AG09309 (cell line): Measurements from ENCODE around the gene PTPRA.
"Not testable (repeated sequence)": the region's sequence is repeated elsewhere in the genome, so short reads cannot be mapped to it uniquely, and the experiment has no call there.

Experiments
- DNase-seq: peaks from one replicate; pipeline ENCODE4 v3.0.0-alpha.2; 2010; ENCODE audit warnings: low read depth
- H3K4me3 ChIP-seq: 2 replicates; pipeline ENCODE4 v1.5.1; 2011; ENCODE audit warnings: mild to moderate bottlenecking, low read depth, low read length, moderate library complexity; ENCODE audit not compliant: control insufficient read depth
- CTCF ChIP-seq: IDR thresholded peaks from 2 replicates; pipeline ENCODE4 v1.5.1; 2011; ENCODE audit warnings: mild to moderate bottlenecking, low read depth, low read length, inconsistent platforms; ENCODE audit not compliant: insufficient read depth, control insufficient read depth; ENCODE audit errors: missing control alignments

The PTPRA gene

GRCh38 chr20:2891343-2891742, 18.1 kb downstream of the PTPRA start:
- H3K4me3 ChIP-seq, result no peak overlapping the region
- TF ChIP-seq CTCF, result no peak
- no peak for DNase-seq

GRCh38 chr20:2892376-2892775, 19.1 kb downstream of the PTPRA start:
- no peak for DNase-seq
- no peak for TF ChIP-seq CTCF
- no peak overlapping the region for H3K4me3 ChIP-seq

GRCh38 chr20:2894221-2894620, 20.9 kb downstream of the PTPRA start:
- no peak for DNase-seq
- no peak overlapping the region for H3K4me3 ChIP-seq
- no peak for TF ChIP-seq CTCF

- H3K4me3 ChIP-seq, DNase-seq: not testable (repeated sequence)
Observed at GRCh38 chr20:2895154-2895553, 21.9 kb downstream of the PTPRA start.

- no peak overlapping the region for H3K4me3 ChIP-seq
- DNase-seq, result no peak
- no peak for TF ChIP-seq CTCF
Observed at GRCh38 chr20:2899243-2899642, 26.0 kb downstream of the PTPRA start.

- TF ChIP-seq CTCF, result no peak
- no peak overlapping the region for H3K4me3 ChIP-seq
- DNase-seq, result no peak
Observed at GRCh38 chr20:2900845-2901592, 27.7 kb downstream of the PTPRA start.

GRCh38 chr20:2902291-2902690, 29.0 kb downstream of the PTPRA start:
- no peak for DNase-seq
- H3K4me3 ChIP-seq, result no peak overlapping the region
- TF ChIP-seq CTCF, result no peak
